ENCODE results near the gene YPEL1.

DNA sequence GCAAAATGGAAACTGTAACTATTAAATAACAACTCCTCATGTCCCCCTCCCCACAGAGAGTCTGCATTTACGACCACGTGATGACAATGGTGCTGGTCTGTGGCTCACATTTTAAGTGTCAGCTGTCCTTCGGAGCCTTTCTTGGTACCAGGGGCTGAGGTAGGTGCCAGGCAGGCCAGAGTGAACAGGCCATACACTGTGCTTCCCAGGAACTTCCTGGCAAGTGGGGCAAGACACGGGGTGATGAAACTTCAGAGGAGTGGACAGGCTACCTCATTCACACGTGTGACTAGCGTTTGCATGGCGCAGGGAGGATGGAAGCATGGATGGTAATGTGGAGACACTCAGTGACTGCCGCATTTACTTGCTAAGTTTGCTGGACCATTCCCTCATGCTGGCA, 10.4 kb upstream of the YPEL1 start:
- TF ChIP-seq, protein P1, sequence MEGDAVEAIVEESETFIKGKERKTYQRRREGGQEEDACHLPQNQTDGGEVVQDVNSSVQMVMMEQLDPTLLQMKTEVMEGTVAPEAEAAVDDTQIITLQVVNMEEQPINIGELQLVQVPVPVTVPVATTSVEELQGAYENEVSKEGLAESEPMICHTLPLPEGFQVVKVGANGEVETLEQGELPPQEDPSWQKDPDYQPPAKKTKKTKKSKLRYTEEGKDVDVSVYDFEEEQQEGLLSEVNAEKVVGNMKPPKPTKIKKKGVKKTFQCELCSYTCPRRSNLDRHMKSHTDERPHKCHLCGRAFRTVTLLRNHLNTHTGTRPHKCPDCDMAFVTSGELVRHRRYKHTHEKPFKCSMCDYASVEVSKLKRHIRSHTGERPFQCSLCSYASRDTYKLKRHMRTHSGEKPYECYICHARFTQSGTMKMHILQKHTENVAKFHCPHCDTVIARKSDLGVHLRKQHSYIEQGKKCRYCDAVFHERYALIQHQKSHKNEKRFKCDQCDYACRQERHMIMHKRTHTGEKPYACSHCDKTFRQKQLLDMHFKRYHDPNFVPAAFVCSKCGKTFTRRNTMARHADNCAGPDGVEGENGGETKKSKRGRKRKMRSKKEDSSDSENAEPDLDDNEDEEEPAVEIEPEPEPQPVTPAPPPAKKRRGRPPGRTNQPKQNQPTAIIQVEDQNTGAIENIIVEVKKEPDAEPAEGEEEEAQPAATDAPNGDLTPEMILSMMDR (IDR thresholded peaks at IDR 0.05; ENCODE audit: low read length) = no peak
- TF ChIP-seq EZH2 (IDR thresholded peaks at IDR 0.05; ENCODE audit: borderline replicate concordance, low read length) = no peak

Data from OCI-LY1 (cell line).